ENCODE results near the gene ARID1A. TPM values are rescaled to one million over a fixed set of nuclear protein-coding genes. Genes with fewer than 3 reads are reported as not detected.

Gene ARID1A
- total and polyA plus RNA-seq, 9 of the 15 experiments (the other 6 are each of a cell fraction or from before 2014, with no cell fraction given) = 8.3 to 88.3 (median 22.5) TPM

DNA sequence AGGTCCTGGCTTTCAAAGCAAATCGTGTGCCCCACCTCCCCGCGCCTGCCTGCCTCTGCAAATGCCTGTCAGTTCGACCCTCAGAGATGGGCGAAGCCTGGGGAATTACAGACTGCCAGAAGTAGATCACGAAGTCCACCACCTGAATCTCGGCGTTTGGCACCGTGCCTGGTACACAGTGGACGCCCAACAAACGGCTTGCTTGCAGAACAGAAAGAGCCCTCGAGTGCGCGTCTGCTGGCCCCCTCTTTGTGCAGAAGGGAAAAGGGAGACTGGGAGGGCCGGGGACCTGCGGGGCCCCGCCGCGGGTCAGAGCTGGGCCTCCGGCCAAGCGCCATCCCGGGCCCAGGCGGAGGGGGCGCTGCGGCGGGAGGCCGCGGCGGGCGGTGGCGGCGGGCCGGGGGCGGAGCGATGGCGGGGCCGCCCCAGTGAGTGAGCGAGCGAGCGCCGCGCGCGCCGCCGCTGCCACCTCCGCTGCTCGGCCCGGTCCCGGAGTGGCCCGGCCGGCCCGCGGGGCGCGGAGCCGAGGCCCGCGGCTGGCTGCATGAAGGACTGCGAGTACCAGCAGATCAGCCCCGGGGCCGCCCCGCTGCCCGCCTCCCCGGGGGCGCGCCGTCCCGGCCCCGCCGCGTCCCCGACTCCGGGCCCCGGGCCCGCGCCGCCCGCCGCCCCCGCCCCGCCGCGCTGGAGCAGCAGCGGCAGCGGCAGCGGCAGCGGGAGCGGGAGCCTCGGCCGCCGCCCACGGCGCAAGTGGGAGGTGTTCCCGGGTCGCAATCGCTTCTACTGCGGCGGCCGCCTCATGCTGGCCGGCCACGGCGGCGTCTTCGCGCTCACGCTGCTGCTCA, 130.7 kb downstream of the ARID1A start, which contains the start of gene ZDHHC18 (continued):
- TF ChIP-seq MBD1 (CRISPR knock-in tag; IDR thresholded peaks at IDR 0.05) = no peak
- no peak for TF ChIP-seq SUPT5H (IDR thresholded peaks at IDR 0.05)
- TF ChIP-seq CLOCK (CRISPR knock-in tag; IDR thresholded peaks at IDR 0.05; ENCODE audit: borderline replicate concordance) = no peak
- TF ChIP-seq SMAD4 (CRISPR knock-in tag; conservative IDR thresholded peaks at IDR 0.05) = peak; percentile 82
- peak; percentile 16; the same call in 1 of the 2 replicates for TF ChIP-seq TFAP4 (CRISPR knock-in tag; IDR thresholded peaks at IDR 0.05; ENCODE audit: borderline replicate concordance)
- TF ChIP-seq, protein P1, sequence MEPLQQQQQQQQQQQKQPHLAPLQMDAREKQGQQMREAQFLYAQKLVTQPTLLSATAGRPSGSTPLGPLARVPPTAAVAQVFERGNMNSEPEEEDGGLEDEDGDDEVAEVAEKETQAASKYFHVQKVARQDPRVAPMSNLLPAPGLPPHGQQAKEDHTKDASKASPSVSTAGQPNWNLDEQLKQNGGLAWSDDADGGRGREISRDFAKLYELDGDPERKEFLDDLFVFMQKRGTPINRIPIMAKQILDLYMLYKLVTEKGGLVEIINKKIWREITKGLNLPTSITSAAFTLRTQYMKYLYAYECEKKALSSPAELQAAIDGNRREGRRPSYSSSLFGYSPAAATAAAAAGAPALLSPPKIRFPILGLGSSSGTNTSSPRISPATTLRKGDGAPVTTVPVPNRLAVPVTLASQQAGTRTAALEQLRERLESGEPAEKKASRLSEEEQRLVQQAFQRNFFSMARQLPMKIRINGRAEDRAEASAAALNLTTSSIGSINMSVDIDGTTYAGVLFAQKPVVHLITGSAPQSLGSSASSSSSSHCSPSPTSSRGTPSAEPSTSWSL (CRISPR knock-in tag; IDR thresholded peaks at IDR 0.05; ENCODE audit: borderline replicate concordance) = no peak
- TF ChIP-seq POU5F1 (IDR thresholded peaks at IDR 0.05; ENCODE audit: borderline replicate concordance, low read depth, low read length, partially characterized antibody) = no peak
- TF ChIP-seq, protein P2, sequence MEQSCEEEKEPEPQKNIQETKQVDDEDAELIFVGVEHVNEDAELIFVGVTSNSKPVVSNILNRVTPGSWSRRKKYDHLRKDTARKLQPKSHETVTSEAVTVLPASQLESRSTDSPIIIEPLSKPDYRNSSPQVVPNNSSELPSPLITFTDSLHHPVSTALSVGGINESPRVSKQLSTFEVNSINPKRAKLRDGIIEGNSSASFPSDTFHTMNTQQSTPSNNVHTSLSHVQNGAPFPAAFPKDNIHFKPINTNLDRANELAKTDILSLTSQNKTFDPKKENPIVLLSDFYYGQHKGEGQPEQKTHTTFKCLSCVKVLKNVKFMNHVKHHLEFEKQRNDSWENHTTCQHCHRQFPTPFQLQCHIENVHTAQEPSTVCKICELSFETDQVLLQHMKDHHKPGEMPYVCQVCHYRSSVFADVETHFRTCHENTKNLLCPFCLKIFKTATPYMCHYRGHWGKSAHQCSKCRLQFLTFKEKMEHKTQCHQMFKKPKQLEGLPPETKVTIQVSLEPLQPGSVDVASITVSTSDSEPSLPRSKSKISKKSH (CRISPR knock-in tag; IDR thresholded peaks at IDR 0.05) = no peak
- no peak for TF ChIP-seq PHF21A (IDR thresholded peaks at IDR 0.05; ENCODE audit: borderline replicate concordance, low read depth)
- no peak for TF ChIP-seq ZFP36 (IDR thresholded peaks at IDR 0.05; ENCODE audit: low read depth, low read length, partially characterized antibody)
- TF ChIP-seq, protein P3, sequence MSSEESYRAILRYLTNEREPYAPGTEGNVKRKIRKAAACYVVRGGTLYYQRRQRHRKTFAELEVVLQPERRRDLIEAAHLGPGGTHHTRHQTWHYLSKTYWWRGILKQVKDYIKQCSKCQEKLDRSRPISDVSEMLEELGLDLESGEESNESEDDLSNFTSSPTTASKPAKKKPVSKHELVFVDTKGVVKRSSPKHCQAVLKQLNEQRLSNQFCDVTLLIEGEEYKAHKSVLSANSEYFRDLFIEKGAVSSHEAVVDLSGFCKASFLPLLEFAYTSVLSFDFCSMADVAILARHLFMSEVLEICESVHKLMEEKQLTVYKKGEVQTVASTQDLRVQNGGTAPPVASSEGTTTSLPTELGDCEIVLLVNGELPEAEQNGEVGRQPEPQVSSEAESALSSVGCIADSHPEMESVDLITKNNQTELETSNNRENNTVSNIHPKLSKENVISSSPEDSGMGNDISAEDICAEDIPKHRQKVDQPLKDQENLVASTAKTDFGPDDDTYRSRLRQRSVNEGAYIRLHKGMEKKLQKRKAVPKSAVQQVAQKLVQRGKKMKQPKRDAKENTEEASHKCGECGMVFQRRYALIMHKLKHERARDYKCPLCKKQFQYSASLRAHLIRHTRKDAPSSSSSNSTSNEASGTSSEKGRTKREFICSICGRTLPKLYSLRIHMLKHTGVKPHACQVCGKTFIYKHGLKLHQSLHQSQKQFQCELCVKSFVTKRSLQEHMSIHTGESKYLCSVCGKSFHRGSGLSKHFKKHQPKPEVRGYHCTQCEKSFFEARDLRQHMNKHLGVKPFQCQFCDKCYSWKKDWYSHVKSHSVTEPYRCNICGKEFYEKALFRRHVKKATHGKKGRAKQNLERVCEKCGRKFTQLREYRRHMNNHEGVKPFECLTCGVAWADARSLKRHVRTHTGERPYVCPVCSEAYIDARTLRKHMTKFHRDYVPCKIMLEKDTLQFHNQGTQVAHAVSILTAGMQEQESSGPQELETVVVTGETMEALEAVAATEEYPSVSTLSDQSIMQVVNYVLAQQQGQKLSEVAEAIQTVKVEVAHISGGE (CRISPR knock-in tag; IDR thresholded peaks at IDR 0.05) = peak in 1 of 3 experiments; percentile 45; a peak in 2 of 6 replicates
- TF ChIP-seq SRSF9 (IDR thresholded peaks at IDR 0.05; ENCODE audit: borderline replicate concordance, low read depth, low read length) = no peak
- TF ChIP-seq MCM3 (IDR thresholded peaks at IDR 0.05) = no peak

All from K562 (cell line).